HepG2 (cell line): Measurements from ENCODE around the gene LINGO3. TPM values are rescaled to one million over a fixed set of nuclear protein-coding genes. Genes with fewer than 3 reads are reported as not detected.

Experiments
- AGO1 ChIP-seq: fragments of 200-400 bp; formaldehyde crosslinking; IDR thresholded peaks from 2 replicates; pipeline ENCODE4 v1.6.1; 2017; ENCODE audit warnings: mild to moderate bottlenecking, low read depth, low read length, moderate library complexity; ENCODE audit not compliant: poor library complexity, severe bottlenecking
- ARHGAP35 ChIP-seq: sonication (generic); formaldehyde crosslinking; IDR thresholded peaks from 2 replicates; pipeline ENCODE4 v1.9.0; 2022; ENCODE audit warnings: mild to moderate bottlenecking, inconsistent platforms, moderate library complexity, missing genetic modification reagents, borderline replicate concordance
- BCL3 ChIP-seq: sonication (generic); formaldehyde crosslinking; IDR thresholded peaks from 2 replicates; pipeline ENCODE4 v1.5.1; 2020; ENCODE audit warnings: mild to moderate bottlenecking, missing genetic modification reagents, moderate library complexity
- FIP1L1 ChIP-seq: fragments of 200-400 bp; formaldehyde crosslinking; IDR thresholded peaks from 2 replicates; pipeline ENCODE4 v1.6.1; 2018; ENCODE audit warnings: low read depth, mild to moderate bottlenecking, low read length, moderate library complexity, borderline replicate concordance; ENCODE audit not compliant: insufficient read depth
- GMEB1 ChIP-seq: sonication (generic); formaldehyde crosslinking; IDR thresholded peaks from 2 replicates; pipeline ENCODE4 v1.5.1; 2020; ENCODE audit warnings: missing genetic modification reagents, mild to moderate bottlenecking, borderline replicate concordance
- GTF3A ChIP-seq: sonication (generic); formaldehyde crosslinking; conservative IDR thresholded peaks from 2 replicates; pipeline ENCODE4 v1.4.0; 2020; ENCODE audit warnings: mild to moderate bottlenecking, missing genetic modification reagents
- IRX3 ChIP-seq: sonication (generic); formaldehyde crosslinking; IDR thresholded peaks from 2 replicates; pipeline ENCODE4 v1.8.1; 2023; ENCODE audit warnings: mild to moderate bottlenecking, low read depth, missing genetic modification reagents, borderline replicate concordance
- KDM1A ChIP-seq: IDR thresholded peaks from 2 replicates; pipeline ENCODE4 v1.6.1; 2016; ENCODE audit warnings: missing compliant biosample characterization
- MED13 ChIP-seq: sonication (generic); formaldehyde crosslinking; IDR thresholded peaks from 2 replicates; pipeline ENCODE4 v1.5.0; 2020; ENCODE audit warnings: missing genetic modification reagents
- NKX3-1 ChIP-seq: sonication (generic); formaldehyde crosslinking; IDR thresholded peaks from 2 replicates; pipeline ENCODE4 v1.5.0; 2020; ENCODE audit warnings: missing genetic modification reagents
- NRL ChIP-seq: sonication (generic); formaldehyde crosslinking; IDR thresholded peaks from 2 replicates; pipeline ENCODE4 v1.5.0; 2020; ENCODE audit warnings: missing genetic modification reagents, mild to moderate bottlenecking, moderate library complexity, borderline replicate concordance
- PRPF4 ChIP-seq: fragments of 200-400 bp; formaldehyde crosslinking; IDR thresholded peaks from 2 replicates; pipeline ENCODE4 v1.6.1; 2016; ENCODE audit warnings: low read length, low read depth; ENCODE audit not compliant: poor library complexity, severe bottlenecking
- RFXANK ChIP-seq: IDR thresholded peaks from 2 replicates; pipeline ENCODE4 v1.6.1; 2016
- TCF7 ChIP-seq: sonication (generic); IDR thresholded peaks from 2 replicates; pipeline ENCODE4 v1.6.1; 2016; ENCODE audit warnings: antibody characterized with exemption, low read depth
- YEATS2 ChIP-seq: sonication (generic); formaldehyde crosslinking; IDR thresholded peaks from 2 replicates; pipeline ENCODE4 v1.4.0; 2020; ENCODE audit warnings: missing genetic modification reagents, borderline replicate concordance
- ZBTB2 ChIP-seq: sonication (generic); formaldehyde crosslinking; IDR thresholded peaks from 2 replicates; pipeline ENCODE4 v1.8.0; 2022; ENCODE audit warnings: low read depth, missing genetic modification reagents
- ZIK1 ChIP-seq: sonication (generic); formaldehyde crosslinking; IDR thresholded peaks from 2 replicates; pipeline ENCODE4 v1.5.0; 2020; ENCODE audit warnings: mild to moderate bottlenecking, low read depth, missing genetic modification reagents, borderline replicate concordance
- ZNF263 ChIP-seq: sonication (generic); formaldehyde crosslinking; IDR thresholded peaks from 2 replicates; pipeline ENCODE4 v1.4.0; 2020; ENCODE audit warnings: missing genetic modification reagents
- ZNF333 ChIP-seq: sonication (generic); formaldehyde crosslinking; IDR thresholded peaks from 2 replicates; pipeline ENCODE4 v1.4.0; 2020; ENCODE audit warnings: mild to moderate bottlenecking, missing genetic modification reagents, borderline replicate concordance
- ZNF569 ChIP-seq: sonication (generic); formaldehyde crosslinking; IDR thresholded peaks from 2 replicates; pipeline ENCODE4 v1.5.0; 2020; ENCODE audit warnings: mild to moderate bottlenecking, missing genetic modification reagents, moderate library complexity, borderline replicate concordance
- ZNF576 ChIP-seq: sonication (generic); formaldehyde crosslinking; IDR thresholded peaks from 2 replicates; pipeline ENCODE4 v1.4.0; 2020; ENCODE audit warnings: mild to moderate bottlenecking, missing genetic modification reagents
- ZNF629 ChIP-seq: sonication (generic); formaldehyde crosslinking; conservative IDR thresholded peaks from 2 replicates; pipeline ENCODE4 v1.5.0; 2020; ENCODE audit warnings: missing genetic modification reagents
- ZNF672 ChIP-seq: sonication (generic); formaldehyde crosslinking; IDR thresholded peaks from 2 replicates; pipeline ENCODE4 v1.8.1; 2022; ENCODE audit warnings: missing genetic modification reagents
- ZNF703 ChIP-seq: sonication (generic); formaldehyde crosslinking; IDR thresholded peaks from 2 replicates; pipeline ENCODE4 v1.5.1; 2020; ENCODE audit warnings: missing genetic modification reagents, mild to moderate bottlenecking, moderate library complexity, borderline replicate concordance
- ZNF740 ChIP-seq: sonication (generic); formaldehyde crosslinking; IDR thresholded peaks from 2 replicates; pipeline ENCODE4 v1.4.0; 2020; ENCODE audit warnings: missing genetic modification reagents
- polyA plus RNA-seq, 8 experiments: library from polyadenylated mRNA; depleted of rRNA in 3 of 8; stranded (reverse) in 7 of 8; unstranded in 1 of 8; fragments of >200 nt; fragmentation: Illumina TruSeq in 4 of 8; extraction: Trizol in 4 of 8; gene quantifications; 2 replicates each; pipeline versions ENCODE4 v1.2.1 to v1.2.3, GENCODE V29; 2011 to 2016; ENCODE audit warnings: low read depth in 4 of 8, missing spikeins in 1 of 8, mixed read lengths in 1 of 8; ENCODE audit not compliant: insufficient read depth in 1 of 8
- total RNA-seq, 5 experiments: library from RNA; depleted of rRNA; stranded (reverse); fragments of >200 nt; fragmentation: Illumina TruSeq; extraction: Trizol; gene quantifications; 2 replicates each; pipeline ENCODE4 v1.2.3, GENCODE V29; 2016; ENCODE audit warnings: low read depth in 1 of 5

The LINGO3 gene
- total and polyA plus RNA-seq, 2 of the 13 experiments (the other 11 are each of a cell fraction or from before 2014, with no cell fraction given), result not detected

GRCh38 chr19:2315818-2316353, 7.9 kb upstream of the LINGO3 start (continued):
- TF ChIP-seq ZBTB2 (CRISPR knock-in tag) (no peak), NKX3-1 (CRISPR knock-in tag) (no peak), ZIK1 (peak; percentile 72; the same call in 1 of the 2 replicates), FIP1L1 (no peak), MED13 (no peak), ZNF263 (no peak), AGO1 (peak; percentile 69), ZNF569 (CRISPR knock-in tag) (no peak), ZNF703 (CRISPR knock-in tag) (no peak), ZNF576 (CRISPR knock-in tag) (no peak), ARHGAP35 (CRISPR knock-in tag) (no peak), ZNF333 (CRISPR knock-in tag) (0 out of 2 replicates have a peak, but pooled peaks have one; percentile 22), TCF7 (no peak), ZNF740 (CRISPR knock-in tag) (no peak), RFXANK (CRISPR knock-in tag) (no peak), ZNF629 (CRISPR knock-in tag) (no peak), NRL (peak; percentile 73; the same call in 1 of the 2 replicates), IRX3 (CRISPR knock-in tag) (no peak), KDM1A (CRISPR knock-in tag) (no peak), YEATS2 (peak; percentile 59; the same call in 1 of the 2 replicates), ZNF672 (no peak), PRPF4 (no peak), GMEB1 (CRISPR knock-in tag) (peak; percentile 26; the same call in 1 of the 2 replicates), BCL3 (peak; percentile 41), GTF3A (CRISPR knock-in tag) (no peak)
